MM.1S (cell line): Measurements from ENCODE around the gene ACKR2.

Experiments used
- DNase-seq: peaks from one replicate; pipeline ENCODE4 v3.0.0-alpha.2; 2015
- H2AFZ ChIP-seq: fragments of 300-600 bp; sonication (generic); 2 replicates; pipeline ENCODE4 v1.6.0; 2016; ENCODE audit warnings: antibody characterized with exemption, low read length
- H3F3A ChIP-seq: fragments of 300-600 bp; sonication (generic); 2 replicates; pipeline ENCODE4 v1.6.1; 2016; ENCODE audit warnings: mild to moderate bottlenecking, antibody characterized with exemption, low read length, moderate library complexity, mixed read lengths; ENCODE audit not compliant: insufficient read depth
- H3K27ac ChIP-seq: fragments of 300-600 bp; sonication (generic); 2 replicates; pipeline ENCODE4 v1.5.1; 2016; ENCODE audit warnings: mild to moderate bottlenecking, low read length
- H3K27me3 ChIP-seq: fragments of 300-600 bp; sonication (generic); replicated peaks from 2 replicates; pipeline ENCODE4 v1.6.0; 2016; ENCODE audit warnings: low read length; ENCODE audit not compliant: insufficient read depth
- H3K36me3 ChIP-seq: fragments of 300-600 bp; sonication (generic); replicated peaks from 2 replicates; pipeline ENCODE4 v1.6.1; 2016; ENCODE audit warnings: mild to moderate bottlenecking, low read length, mixed read lengths; ENCODE audit not compliant: insufficient read depth
- H3K4me1 ChIP-seq: fragments of 300-600 bp; sonication (generic); 2 replicates; pipeline ENCODE4 v1.6.1; 2016; ENCODE audit warnings: low read length, mixed read lengths
- H3K4me2 ChIP-seq: fragments of 300-600 bp; sonication (generic); 2 replicates; pipeline ENCODE4 v1.6.0; 2016; ENCODE audit warnings: low read depth, low read length
- H3K4me3 ChIP-seq: fragments of 300-600 bp; sonication (generic); 2 replicates; pipeline ENCODE4 v1.5.1; 2016; ENCODE audit warnings: low read length, mixed read lengths
- H3K79me2 ChIP-seq: fragments of 300-600 bp; sonication (generic); 2 replicates; pipeline ENCODE4 v1.6.1; 2016; ENCODE audit warnings: mixed run types, low read length, mixed read lengths
- H3K9ac ChIP-seq: fragments of 300-600 bp; sonication (generic); 2 replicates; pipeline ENCODE4 v1.6.1; 2016; ENCODE audit warnings: low read length, mixed read lengths
- H3K9me2 ChIP-seq: fragments of 300-600 bp; sonication (generic); replicated peaks from 2 replicates; pipeline ENCODE4 v1.6.1; 2016; ENCODE audit warnings: mild to moderate bottlenecking, low read length, mixed read lengths; ENCODE audit not compliant: insufficient read depth
- H3K9me3 ChIP-seq: fragments of 300-600 bp; sonication (generic); replicated peaks from 2 replicates; pipeline ENCODE4 v1.6.1; 2016; ENCODE audit warnings: mild to moderate bottlenecking, low read length, mixed read lengths; ENCODE audit not compliant: insufficient read depth
- H4K20me1 ChIP-seq: fragments of 300-600 bp; sonication (generic); 2 replicates; pipeline ENCODE4 v1.6.1; 2016; ENCODE audit warnings: mild to moderate bottlenecking, low read length, moderate library complexity, mixed read lengths; ENCODE audit not compliant: insufficient read depth
- CTCF ChIP-seq: fragments of 300-600 bp; sonication (generic); IDR thresholded peaks from 2 replicates; pipeline ENCODE4 v1.5.1; 2016; ENCODE audit warnings: antibody characterized with exemption, low read length, mixed read lengths
- EZH2 ChIP-seq: fragments of 300-600 bp; sonication (generic); optimal IDR thresholded peaks from 2 replicates; pipeline ENCODE3; 2017; ENCODE audit warnings: low read depth, mild to moderate bottlenecking, antibody characterized with exemption, low read length, mixed read lengths
- EZH2phosphoT487 ChIP-seq: fragments of 300-600 bp; sonication (generic); IDR thresholded peaks from 2 replicates; pipeline ENCODE4 v1.6.1; 2018; ENCODE audit warnings: antibody characterized with exemption, low read length

The ACKR2 gene

GRCh38 chr3:42871592-42872196 lies 62.4 kb downstream of the ACKR2 start:
- TF ChIP-seq CTCF = no peak
- no peak for TF ChIP-seq EZH2

GRCh38 chr3:42872718-42873117 lies 63.5 kb downstream of the ACKR2 start:
- H3F3A ChIP-seq = no peaks in the 10 kb centered on the region
- no peaks in the 10 kb centered on the region for H3K79me2 ChIP-seq
- TF ChIP-seq CTCF (no peak), EZH2 (no peak)
- H2AFZ ChIP-seq = no peak overlapping the region
- no peaks in the 10 kb centered on the region for H3K36me3 ChIP-seq
- no peak overlapping the region for H3K9ac ChIP-seq
- no peak overlapping the region for H3K27ac ChIP-seq
- no peak overlapping the region for H3K4me3 ChIP-seq
- no peaks in the 10 kb centered on the region for H3K9me3 ChIP-seq
- H3K27me3 ChIP-seq = no peaks in the 10 kb centered on the region
- H4K20me1 ChIP-seq = no peaks in the 10 kb centered on the region
- no peaks in the 10 kb centered on the region for H3K9me2 ChIP-seq
- no peak overlapping the region for H3K4me2 ChIP-seq
- H3K4me1 ChIP-seq = no peaks in the 10 kb centered on the region
- no peak for DNase-seq

More at GRCh38 chr3:42871592-42872196, 62.4 kb downstream of the ACKR2 start:
- Histone ChIP-seq H3K9me3 (no peaks in the 10 kb centered on the region), H2AFZ (no peak overlapping the region), H3K9me2 (no peaks in the 10 kb centered on the region), H3K4me1 (no peaks in the 10 kb centered on the region), H3K27me3 (no peaks in the 10 kb centered on the region), H4K20me1 (no peaks in the 10 kb centered on the region), H3K4me3 (no peak overlapping the region), H3F3A (no peaks in the 10 kb centered on the region), H3K27ac (no peak overlapping the region), H3K79me2 (no peaks in the 10 kb centered on the region), H3K4me2 (no peak overlapping the region), H3K9ac (no peak overlapping the region), H3K36me3 (no peaks in the 10 kb centered on the region)
- no peak for DNase-seq

- Histone ChIP-seq H2AFZ (no peak overlapping the region), H3K9me3 (no peaks in the 10 kb centered on the region), H3K79me2 (no peaks in the 10 kb centered on the region), H3K27ac (no peak overlapping the region), H4K20me1 (no peaks in the 10 kb centered on the region), H3K4me1 (no peaks in the 10 kb centered on the region), H3F3A (no peaks in the 10 kb centered on the region), H3K9me2 (no peaks in the 10 kb centered on the region), H3K9ac (no peak overlapping the region), H3K4me2 (no peak overlapping the region), H3K27me3 (no peaks in the 10 kb centered on the region), H3K36me3 (no peaks in the 10 kb centered on the region), H3K4me3 (no peak overlapping the region)
- no peak for DNase-seq
- TF ChIP-seq EZH2 (no peak), EZH2phosphoT487 (no peak), CTCF (no peak)
Measured at GRCh38 chr3:42873221-42873982, 64.2 kb downstream of the ACKR2 start.
